ENCODE results near the gene UFD1.

Gene UFD1

GRCh38 chr22:19430890-19431541 lies 48.0 kb downstream of the UFD1 start:
- DNase-seq: peak in 9 of 58 donors; percentile 16 to 36 (median 24)

DNA sequence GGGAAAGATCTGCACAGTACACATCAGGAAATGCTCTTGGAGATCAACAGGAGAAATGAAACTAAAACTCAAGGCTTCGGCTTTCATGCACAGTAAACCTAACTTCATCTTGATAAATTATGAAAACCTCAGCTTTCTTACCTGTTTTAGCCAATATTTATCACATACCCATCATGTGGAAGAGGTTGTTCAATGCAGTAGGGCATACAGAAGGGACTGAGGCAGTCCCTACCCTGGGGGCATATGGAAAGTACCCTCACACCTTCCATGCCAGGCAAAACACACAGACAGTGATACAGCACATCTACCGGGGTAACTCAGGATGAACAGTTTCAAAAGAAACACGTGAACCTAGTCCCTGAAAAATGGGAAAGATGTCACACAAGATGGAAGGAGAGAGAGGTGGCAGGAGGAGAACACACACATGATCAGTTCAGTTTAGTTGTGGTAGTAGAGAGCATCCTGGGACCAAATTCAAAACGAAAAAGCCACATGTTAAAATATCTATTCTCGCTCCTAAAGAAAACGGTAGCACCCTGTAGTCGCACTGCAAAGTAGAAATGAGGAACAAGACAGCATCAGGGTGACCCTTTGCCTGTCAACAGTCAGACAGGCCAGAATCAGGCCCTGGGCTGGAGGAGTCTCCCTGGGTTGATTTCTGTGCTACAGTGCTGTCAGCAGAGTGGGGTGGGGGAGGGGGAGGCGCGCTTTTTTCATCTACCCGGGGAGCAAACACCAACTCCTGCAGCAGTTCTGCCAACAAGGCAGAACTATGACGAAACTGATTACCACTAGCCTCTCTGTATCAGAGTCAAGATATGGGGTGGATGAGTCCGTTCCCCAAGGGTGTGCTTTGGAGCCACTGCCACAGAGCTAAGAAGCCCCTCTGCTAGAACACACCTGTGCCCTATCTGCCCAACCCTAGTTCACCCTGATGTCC lies 48.8 kb downstream of the UFD1 start:
- peak in 4 of 58 donors; percentile 8 to 27 (median 24) for DNase-seq

- DNase-seq: no peak
These were observed 54.9 kb downstream of the UFD1 start for GRCh38 chr22:19424186-19424500.

DNA sequence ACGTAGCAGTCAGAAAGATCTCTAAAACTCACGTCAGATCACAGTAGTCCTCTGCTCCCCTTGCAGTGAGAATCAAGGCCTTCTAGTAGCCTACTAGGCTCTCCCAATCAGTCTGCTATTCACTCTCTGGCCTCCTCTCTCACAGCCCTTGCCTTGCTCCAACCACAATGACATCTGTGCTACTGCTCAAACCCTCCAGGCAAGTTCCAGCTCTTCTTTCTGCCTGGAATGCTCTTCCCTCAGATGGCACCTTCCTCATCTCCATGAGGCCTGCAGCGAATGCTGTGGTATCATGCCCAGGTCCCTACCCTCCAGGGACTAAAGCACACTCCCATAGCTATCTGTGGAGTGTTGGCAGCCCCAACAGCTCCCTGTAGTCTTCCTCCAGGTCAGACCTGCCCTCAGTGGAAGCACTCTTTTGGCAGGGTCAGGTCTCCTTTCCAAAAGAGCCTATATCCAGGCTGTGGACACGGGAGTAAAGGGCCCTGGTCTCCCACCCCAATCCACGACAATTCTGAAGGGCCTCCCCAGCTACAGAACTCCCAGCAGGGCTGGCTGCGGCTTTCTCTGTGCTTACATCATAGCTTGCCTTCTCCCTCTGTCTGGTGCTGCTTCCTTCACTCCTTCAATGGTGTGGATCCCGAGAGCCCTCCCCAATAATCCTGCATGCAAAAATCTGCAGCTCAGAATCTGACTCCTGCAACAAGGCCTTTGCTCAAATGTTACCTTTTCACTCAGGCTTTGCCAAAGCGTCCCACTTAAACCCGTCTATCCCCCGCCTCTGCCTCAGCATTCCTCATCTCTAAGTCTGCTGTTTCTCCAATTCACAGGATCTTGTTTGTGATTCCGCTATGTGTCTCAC lies 56.3 kb downstream of the UFD1 start:
- DNase-seq: peak in 2 of 58 donors; percentile 19 to 42

GRCh38 chr22:19420321-19420720 lies 58.7 kb downstream of the UFD1 start:
- DNase-seq: no peak

DNA sequence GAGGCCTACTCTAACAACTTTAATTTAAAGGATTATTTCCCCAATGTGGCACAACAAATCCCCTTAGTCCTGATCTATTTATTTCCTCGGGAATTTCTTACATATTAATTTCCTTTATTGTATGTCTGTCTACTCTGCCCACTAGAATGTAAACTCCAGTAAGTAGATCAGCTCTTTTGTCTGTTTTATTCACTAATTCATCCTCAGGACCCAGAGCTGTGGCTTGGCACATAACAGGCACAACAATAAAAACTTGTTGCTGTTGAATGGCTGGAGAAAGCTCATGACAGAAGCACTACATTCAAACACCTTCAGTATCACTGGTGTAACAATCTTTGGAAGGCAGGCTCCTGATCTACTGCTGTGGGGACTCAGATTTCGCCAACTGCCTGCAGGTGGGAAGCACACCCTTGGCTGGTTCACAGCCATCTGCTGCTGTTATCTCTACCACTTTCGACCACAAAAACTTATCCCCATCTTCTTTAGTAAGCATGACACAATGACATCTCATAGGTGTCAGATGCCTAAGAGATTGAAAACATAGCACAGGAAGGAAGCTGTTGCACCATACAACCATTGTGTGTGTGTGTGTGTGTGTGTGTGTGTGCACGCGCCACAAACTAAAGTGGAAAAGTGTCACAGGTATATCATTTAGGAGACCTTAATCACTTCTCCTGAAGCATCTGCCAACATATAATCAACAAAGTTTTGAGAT lies 59.4 kb downstream of the UFD1 start:
- no peak for DNase-seq

- DNase-seq: no peak
These were observed 59.9 kb downstream of the UFD1 start for GRCh38 chr22:19419086-19419463.

DNA sequence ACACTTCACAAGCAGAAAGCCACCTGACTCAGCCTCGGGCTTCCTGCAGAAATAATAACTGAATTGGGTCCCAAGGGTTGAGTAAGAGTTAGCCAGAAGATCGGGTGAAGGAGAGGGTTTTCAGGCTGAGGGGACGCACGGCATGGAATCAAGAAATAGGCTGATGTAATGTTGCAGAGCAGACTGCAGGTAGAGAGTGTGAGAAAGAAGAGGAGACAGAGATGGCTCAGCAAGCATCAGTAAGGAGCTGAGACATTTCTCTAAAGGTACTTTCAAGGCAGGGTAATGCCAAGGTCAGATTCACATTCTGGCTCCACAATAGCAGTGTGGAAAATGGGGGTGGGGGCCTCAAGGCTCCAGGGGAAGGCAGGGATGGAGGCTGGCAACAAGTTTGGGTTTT lies 66.1 kb downstream of the UFD1 start:
- DNase-seq: no peak

DNA sequence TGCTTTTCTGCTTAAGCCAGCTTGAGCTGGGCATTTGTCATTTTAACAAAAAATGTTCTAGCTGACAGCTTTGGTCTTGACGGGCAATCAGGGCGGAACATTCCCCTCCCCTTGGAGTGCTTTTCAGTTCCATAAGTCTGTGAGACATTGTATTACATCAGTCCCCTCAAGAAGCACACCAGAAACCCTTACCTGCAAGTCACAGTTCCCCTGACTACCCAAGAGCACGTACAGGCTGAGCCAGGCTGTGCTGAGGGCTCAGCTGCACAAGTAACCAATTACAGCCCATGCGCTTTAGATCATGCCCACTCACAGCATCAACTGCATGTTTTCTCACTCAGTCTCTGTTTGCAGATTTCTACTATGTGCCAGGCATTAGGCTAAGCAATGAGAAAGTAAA lies 66.5 kb downstream of the UFD1 start:
- DNase-seq: no peak

GRCh38 chr22:19411690-19412045 lies 67.3 kb downstream of the UFD1 start:
- no peak for DNase-seq

DNA sequence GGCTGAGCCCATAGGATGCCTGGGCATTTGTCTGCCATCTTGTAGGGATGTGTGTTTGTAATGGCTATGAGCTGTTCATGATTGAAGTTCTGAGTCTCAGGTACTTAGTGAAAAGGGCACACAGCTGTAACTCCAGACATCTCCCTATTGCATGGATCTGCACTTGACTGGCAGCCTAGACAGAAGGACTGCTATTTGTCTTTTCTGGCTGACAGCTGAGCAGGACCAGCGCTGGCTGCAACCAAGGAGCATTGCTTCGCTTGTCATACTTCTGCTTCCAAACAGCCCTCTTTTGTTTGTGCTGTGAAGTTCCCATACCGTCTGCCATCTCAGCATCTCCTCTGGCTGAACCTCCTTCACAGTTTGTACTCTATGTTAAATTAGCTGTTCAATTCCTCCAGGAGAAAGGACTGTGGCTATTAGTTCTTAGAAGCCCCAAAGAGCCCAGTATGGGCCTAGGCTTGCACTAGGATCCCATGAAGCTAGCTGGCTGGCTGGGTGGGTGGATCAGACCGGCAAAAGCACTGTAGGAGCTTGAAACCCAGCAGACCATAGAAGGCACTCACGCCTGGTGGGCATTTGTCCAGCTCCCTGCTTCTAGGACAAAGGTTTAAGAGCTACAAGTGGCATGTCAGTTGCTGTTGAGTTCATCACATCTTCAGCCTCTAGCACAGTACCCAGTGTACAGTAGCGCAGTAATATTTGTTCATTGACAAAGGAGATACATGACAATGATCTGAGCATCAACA lies 67.9 kb downstream of the UFD1 start:
- peak in 1 of 58 donors; percentile 45 for DNase-seq

GRCh38 chr22:19407649-19408606 lies 71.1 kb downstream of the UFD1 start:
- DNase-seq: no peak

DNA sequence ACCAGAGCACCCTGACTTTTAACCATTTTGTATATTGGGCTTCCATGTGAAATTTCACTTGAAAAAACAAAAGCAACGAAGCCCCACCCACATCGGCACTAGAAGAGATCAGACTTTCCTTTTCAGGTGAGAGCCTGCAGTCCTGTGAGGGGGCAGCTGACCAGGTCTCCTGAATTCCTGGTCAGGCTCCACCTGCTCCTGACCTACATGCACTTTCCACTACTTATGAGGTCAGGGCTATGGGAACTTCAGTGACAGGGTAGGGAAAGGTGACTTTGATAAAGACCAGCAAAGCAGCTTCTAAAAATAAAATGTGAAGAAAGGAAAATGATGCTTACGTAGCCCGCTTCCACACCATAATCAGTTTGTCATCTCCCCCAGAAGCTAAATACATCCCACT lies 72.1 kb downstream of the UFD1 start:
- DNase-seq: no peak

GRCh38 chr22:19406281-19406811 lies 72.6 kb downstream of the UFD1 start:
- no peak for DNase-seq

DNA sequence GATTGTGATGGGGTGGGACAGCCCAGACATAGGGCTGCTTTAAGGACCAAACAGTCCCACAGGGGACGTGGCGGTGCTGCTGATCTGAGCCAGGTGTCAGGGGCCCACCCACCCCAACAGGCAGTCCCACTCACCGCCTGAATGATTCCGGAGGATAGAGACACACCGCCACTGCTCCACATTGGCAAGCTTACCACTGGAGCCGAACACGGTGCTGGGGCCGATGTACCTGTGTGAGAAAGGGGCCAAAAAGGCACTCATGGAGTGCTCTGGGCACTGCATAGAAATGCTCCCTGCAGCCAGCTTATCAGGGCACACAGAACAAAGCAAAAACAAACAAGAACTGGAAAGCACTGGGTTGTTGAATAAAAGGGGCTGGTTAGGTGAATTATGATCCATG lies 73.3 kb downstream of the UFD1 start:
- DNase-seq: no peak

GRCh38 chr22:19405133-19405532 lies 73.9 kb downstream of the UFD1 start:
- DNase-seq: no peak

DNA sequence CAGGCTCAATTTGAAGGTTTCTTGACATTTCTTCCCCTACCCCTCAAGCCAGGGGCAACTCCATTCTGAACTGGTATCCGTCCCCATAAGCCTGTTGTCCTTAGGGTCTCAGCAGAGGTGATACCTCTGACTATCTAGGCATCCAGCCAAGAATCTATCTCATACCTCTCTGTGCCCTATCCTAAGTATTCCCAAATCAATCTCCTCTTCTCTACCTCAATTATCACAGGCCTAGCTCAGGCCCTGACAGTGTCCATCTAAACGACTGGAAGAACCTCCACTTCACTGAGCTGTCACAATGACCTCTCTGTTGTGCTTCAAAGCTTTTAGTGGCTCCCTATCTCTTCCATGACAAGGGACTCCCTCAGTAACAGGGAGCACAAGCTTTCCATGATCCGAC lies 74.3 kb downstream of the UFD1 start:
- DNase-seq: no peak

DNA sequence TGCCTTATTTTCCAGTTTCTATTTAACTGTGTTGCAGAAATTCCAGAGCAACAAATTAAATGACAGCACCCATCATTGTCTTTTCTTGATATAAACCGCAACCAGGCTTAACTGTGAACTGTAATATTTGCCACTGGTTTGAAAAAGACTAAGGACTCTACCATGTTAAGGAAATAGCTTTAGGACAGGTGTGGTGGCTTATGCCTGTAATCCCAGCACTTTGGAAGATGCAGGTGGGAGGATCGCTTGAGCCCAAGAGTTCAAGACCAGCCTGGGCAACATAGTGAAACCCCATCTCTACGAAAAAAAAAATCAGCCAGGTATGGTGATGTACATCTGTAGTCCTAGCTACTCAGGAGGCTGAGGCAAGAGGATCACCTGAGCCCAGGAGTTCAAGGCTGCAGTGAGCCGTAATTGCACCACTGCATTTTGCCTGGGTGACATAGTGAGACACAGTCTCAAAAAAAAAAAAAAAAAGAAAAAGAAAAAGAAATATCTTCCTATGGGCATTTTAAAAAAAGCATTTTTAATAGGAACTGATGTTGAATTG lies 76.3 kb downstream of the UFD1 start:
- no peak for DNase-seq

- no peak for DNase-seq
These were observed 77.5 kb downstream of the UFD1 start for GRCh38 chr22:19401483-19401882.

All from anterior cingulate cortex (tissue), 58 donors.